Fibroblast of peridontal ligament (primary cell): ENCODE results near the gene DERL3.
A peak's percentile ranks its signal among the peaks of the same experiment; 100 is the strongest.
"Not testable (repeated sequence)": the region's sequence is repeated elsewhere in the genome, so short reads cannot be mapped to it uniquely, and the experiment has no call there.

Experiments
- DNase-seq: peaks from one replicate; pipeline ENCODE4 v3.0.0-alpha.2; 2010; ENCODE audit errors: extremely low read depth

Gene DERL3

GRCh38 chr22:23838681-23839468 lies at the start of gene DERL3:
TSS of gene DERL3 (minus strand) at chr22:23839006. CDS start at chr22:23838987, 19 bp downstream.
- DNase-seq = peak; percentile 79

- DNase-seq = no peak
Observed at GRCh38 chr22:23884140-23884539, 45.3 kb upstream of the DERL3 start.

GRCh38 chr22:23883658-23884057 lies 44.9 kb upstream of the DERL3 start:
- DNase-seq = no peak

- no peak for DNase-seq
Observed at GRCh38 chr22:23882370-23882769, 43.6 kb upstream of the DERL3 start.

GRCh38 chr22:23878219-23878618 lies 39.4 kb upstream of the DERL3 start:
- no peak for DNase-seq

- DNase-seq = no peak
Observed at GRCh38 chr22:23877566-23877965, 38.8 kb upstream of the DERL3 start.

- DNase-seq = no peak
Observed at GRCh38 chr22:23875801-23876200, 37.0 kb upstream of the DERL3 start.

- no peak for DNase-seq
Observed at GRCh38 chr22:23874871-23875270, 36.1 kb upstream of the DERL3 start.

GRCh38 chr22:23868580-23868979 lies 29.8 kb upstream of the DERL3 start:
- no peak for DNase-seq

GRCh38 chr22:23864499-23865154 lies 25.8 kb upstream of the DERL3 start:
- not testable (repeated sequence) for DNase-seq

- DNase-seq = peak; percentile 42
Observed at GRCh38 chr22:23862103-23862502, 23.3 kb upstream of the DERL3 start.

GRCh38 chr22:23860187-23860586 lies 21.4 kb upstream of the DERL3 start:
- not testable (repeated sequence) for DNase-seq

GRCh38 chr22:23859201-23859600 lies 20.4 kb upstream of the DERL3 start:
- no peak for DNase-seq

- no peak for DNase-seq
Observed at GRCh38 chr22:23858484-23858815, 19.6 kb upstream of the DERL3 start.

GRCh38 chr22:23857606-23858483 lies 19.0 kb upstream of the DERL3 start, which contains the start of gene SLC2A11:
TSS of gene SLC2A11 (plus strand) at chr22:23857875. CDS start at chr22:23858000, 125 bp downstream.
- DNase-seq = peak; percentile 97

- DNase-seq = peak; percentile 48
Observed at GRCh38 chr22:23856721-23857605, 18.2 kb upstream of the DERL3 start.

- DNase-seq = no peak
Observed at GRCh38 chr22:23850136-23850611, 11.4 kb upstream of the DERL3 start.

- DNase-seq = peak; percentile 53
Observed at GRCh38 chr22:23849009-23850006, 10.5 kb upstream of the DERL3 start.

- peak; percentile 8 for DNase-seq
Observed at GRCh38 chr22:23847991-23848864, 9.4 kb upstream of the DERL3 start.
